Brain microvascular endothelial cell (primary cell): ENCODE measurements around the gene TEX2.

Experiments
- DNase-seq: peaks from one replicate; pipeline ENCODE4 v3.0.0-alpha.2; 2020
- H3K27ac ChIP-seq: fragments of 250-450 bp; sonication (Bioruptor Pico); 2 replicates; pipeline ENCODE4 v1.5.1; 2020; ENCODE audit warnings: mild to moderate bottlenecking, moderate library complexity
- H3K27me3 ChIP-seq: fragments of 250-450 bp; sonication (Bioruptor Pico); replicated peaks from 2 replicates; pipeline ENCODE4 v1.5.1; 2020; ENCODE audit warnings: mild to moderate bottlenecking
- H3K36me3 ChIP-seq: fragments of 250-450 bp; sonication (Bioruptor Pico); replicated peaks from 2 replicates; pipeline ENCODE4 v1.5.1; 2020; ENCODE audit warnings: mild to moderate bottlenecking
- H3K4me3 ChIP-seq: 2 replicates; pipeline ENCODE4 v1.5.1; 2011; ENCODE audit warnings: low read depth, mild to moderate bottlenecking, control low read depth, low read length, moderate library complexity
- CTCF ChIP-seq: IDR thresholded peaks from 2 replicates; pipeline ENCODE4 v1.5.1; 2011; ENCODE audit warnings: low read depth, mild to moderate bottlenecking, moderate library complexity, low read length, control low read depth, inconsistent platforms; ENCODE audit errors: missing control alignments
- in situ Hi-C: cut with HindIII; loops from 2 replicates; pipeline ENCODE4 v1.10.0; 2017; ENCODE audit warnings: low sequenced_read_pairs, low pct_ligation_motif_present

Gene TEX2

GRCh38 chr17:64282753-64283080 lies 19.7 kb upstream of the TEX2 start:
- Histone ChIP-seq H3K27me3 (no peaks in the 10 kb centered on the region), H3K36me3 (no peaks in the 10 kb centered on the region), H3K4me3 (no peak overlapping the region), H3K27ac (no peak overlapping the region)
- in situ Hi-C loops, result no loop called here
- no peak for TF ChIP-seq CTCF
- DNase-seq, result no peak

DNA sequence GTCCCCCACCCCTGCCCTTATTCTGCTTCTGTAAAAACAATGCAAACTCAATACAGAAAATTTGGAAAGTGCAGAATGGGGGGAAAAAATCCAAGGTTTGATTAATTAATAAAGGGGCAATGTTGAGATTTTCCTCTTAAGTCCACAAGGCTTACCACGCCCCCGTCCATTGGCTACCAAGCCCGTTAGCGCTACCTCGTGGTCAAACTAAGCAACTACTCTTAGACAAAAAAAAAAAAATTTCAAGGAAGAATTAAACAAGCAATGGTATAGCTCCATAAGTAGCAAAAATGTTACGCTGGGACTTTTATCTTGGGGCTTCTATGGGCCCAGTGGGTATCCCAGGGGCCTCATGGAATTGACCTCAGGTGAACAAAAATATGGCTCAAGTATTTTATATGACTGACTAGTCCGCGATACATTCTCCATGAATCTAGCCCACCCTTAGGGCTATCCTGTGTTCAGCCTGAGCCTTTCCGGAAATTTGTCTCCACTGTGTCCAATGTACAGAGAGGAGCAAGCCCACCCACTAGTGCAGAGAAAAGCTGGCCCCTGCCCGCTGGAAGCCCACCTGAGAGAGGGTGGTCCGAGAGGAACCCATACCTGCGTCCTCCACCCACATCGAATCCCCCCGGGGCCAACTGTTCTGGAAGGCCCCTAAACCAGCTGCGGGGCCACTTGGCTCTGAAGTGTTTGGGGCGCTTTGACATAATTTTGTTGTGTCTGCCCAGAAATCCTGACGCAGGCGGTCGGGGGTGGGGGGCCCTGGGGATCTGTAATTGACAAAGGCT lies 19.1 kb upstream of the TEX2 start:
- peak; percentile 80 for TF ChIP-seq CTCF
- DNase-seq, result peak; percentile 33
- no peaks in the 10 kb centered on the region for H3K27me3 ChIP-seq
- H3K27ac ChIP-seq, result no peak overlapping the region
- H3K36me3 ChIP-seq, result no peaks in the 10 kb centered on the region
- no peak overlapping the region for H3K4me3 ChIP-seq
- in situ Hi-C loops, result no loop called here

GRCh38 chr17:64278614-64279013 lies 15.6 kb upstream of the TEX2 start:
- no peak for DNase-seq
- in situ Hi-C loops, result no loop called here
- H3K27ac ChIP-seq, result no peak overlapping the region
- no peak overlapping the region for H3K4me3 ChIP-seq
- H3K27me3 ChIP-seq, result no peaks in the 10 kb centered on the region
- no peak for TF ChIP-seq CTCF
- no peaks in the 10 kb centered on the region for H3K36me3 ChIP-seq

- no peak for TF ChIP-seq CTCF
- DNase-seq, result no peak
- in situ Hi-C loops, result no loop called here
- Histone ChIP-seq H3K4me3 (no peak overlapping the region), H3K36me3 (no peaks in the 10 kb centered on the region), H3K27me3 (no peaks in the 10 kb centered on the region), H3K27ac (no peak overlapping the region)
Measured at GRCh38 chr17:64277831-64278562, 14.9 kb upstream of the TEX2 start.

DNA sequence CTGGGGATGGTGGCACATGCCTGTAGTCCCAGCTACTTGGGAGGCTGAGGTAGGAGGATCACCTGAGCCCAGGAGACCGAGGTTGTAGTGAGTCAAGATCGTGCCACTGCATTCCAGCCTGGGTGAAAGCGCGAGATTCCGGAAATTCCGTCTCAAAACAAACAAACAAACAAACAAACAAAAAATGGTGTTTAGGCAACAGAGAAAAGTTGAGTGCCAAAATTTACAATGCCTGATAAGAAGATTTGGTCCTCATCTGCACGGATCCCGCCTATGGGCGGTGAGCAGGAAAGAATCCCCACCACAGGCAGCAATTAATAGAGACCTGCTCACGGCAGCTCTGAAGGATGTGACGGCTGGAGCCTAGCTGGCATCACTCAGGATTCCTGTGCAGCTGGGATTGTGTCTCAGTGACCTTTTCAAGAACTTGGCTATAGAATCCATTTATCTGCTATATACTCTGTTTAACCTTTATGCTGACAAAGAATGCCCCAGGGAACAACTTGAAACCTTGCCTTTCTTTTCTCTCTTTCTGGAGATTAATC lies 14.0 kb upstream of the TEX2 start:
- Histone ChIP-seq H3K27me3 (no peaks in the 10 kb centered on the region), H3K27ac (no peak overlapping the region), H3K36me3 (no peaks in the 10 kb centered on the region), H3K4me3 (no peak overlapping the region)
- in situ Hi-C loops, result no loop called here
- no peak for DNase-seq
- TF ChIP-seq CTCF, result no peak
